ENCODE data around the gene SRSF3. TPM values are rescaled to one million over a fixed set of nuclear protein-coding genes. Genes with fewer than 3 reads are reported as not detected.

SRSF3 gene
- total RNA-seq, 1 experiment from 2014 or later = 297 TPM

DNA sequence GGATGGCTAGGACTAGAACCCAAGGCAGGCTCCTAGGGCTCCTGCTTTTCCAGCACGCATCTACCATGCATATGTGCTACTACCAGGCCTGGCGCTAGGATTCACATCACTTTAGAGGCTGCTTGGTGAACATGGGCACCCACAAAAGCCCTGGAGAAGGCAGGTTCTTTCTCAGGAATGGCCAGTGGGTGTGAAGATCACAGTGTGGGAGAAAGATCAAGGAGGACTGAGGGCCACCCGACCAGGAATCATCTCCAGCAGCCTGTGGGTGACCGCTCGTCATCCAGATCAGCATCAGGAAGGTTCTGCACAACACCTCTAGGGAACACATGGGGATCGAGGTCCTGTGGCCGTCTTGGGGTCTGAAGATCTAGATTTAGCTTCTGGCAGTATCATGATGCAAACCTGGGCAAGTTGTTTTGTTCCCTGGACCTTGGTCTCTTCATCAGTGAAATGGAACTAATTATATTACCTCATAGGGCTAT, 27.3 kb downstream of the SRSF3 start:
- Histone ChIP-seq H3K9me3 (ENCODE audit: low read length) (no peaks in the 10 kb centered on the region), H3K79me2 (ENCODE audit: low read length) (no peaks in the 10 kb centered on the region), H3K4me2 (ENCODE audit: low read length) (no peak overlapping the region), H3K4me1 (ENCODE audit: insufficient read depth, low read length) (peaks cover 36% of the 10 kb centered on the region), H3K27me3 (ENCODE audit: low read length) (no peaks in the 10 kb centered on the region), H4K20me1 (ENCODE audit: low read length) (0 out of 2 replicates have a peak, but pooled peaks cover 4% of the 10 kb centered on the region), H3K27ac (ENCODE audit: low read length) (no peak overlapping the region), H3F3A (ENCODE audit: low read length, unreplicated experiment) (peaks cover 5% of the 10 kb centered on the region), H3K36me3 (ENCODE audit: low read depth, low read length) (no peaks in the 10 kb centered on the region), H3K9ac (ENCODE audit: low read length) (no peak overlapping the region), H3K4me3 (ENCODE audit: low read length) (no peak overlapping the region), H2AFZ (ENCODE audit: low read length) (no peak overlapping the region), H3K9me2 (replicated peaks; ENCODE audit: low read length) (no peaks in the 10 kb centered on the region)
- BruUV-seq (replicated peaks) = no TSS peak
- POLR2A ChIA-PET (ENCODE audit: unreplicated experiment) = no interaction called here
- CTCF ChIA-PET = no interaction called here
- DNase-seq = no peak
- no peak for ATAC-seq
- no peak for TF ChIP-seq EZH2phosphoT487 (IDR thresholded peaks at IDR 0.05; ENCODE audit: borderline replicate concordance, low read length)
- TF ChIP-seq EZH2 (IDR thresholded peaks at IDR 0.05; ENCODE audit: low read length, unreplicated experiment) = no peak
- TF ChIP-seq CTCF (conservative IDR thresholded peaks at IDR 0.05; ENCODE audit: low read depth, low read length) = no peak
- intact Hi-C loops (cut with micrococcal nuclease) = no loop called here

DNA sequence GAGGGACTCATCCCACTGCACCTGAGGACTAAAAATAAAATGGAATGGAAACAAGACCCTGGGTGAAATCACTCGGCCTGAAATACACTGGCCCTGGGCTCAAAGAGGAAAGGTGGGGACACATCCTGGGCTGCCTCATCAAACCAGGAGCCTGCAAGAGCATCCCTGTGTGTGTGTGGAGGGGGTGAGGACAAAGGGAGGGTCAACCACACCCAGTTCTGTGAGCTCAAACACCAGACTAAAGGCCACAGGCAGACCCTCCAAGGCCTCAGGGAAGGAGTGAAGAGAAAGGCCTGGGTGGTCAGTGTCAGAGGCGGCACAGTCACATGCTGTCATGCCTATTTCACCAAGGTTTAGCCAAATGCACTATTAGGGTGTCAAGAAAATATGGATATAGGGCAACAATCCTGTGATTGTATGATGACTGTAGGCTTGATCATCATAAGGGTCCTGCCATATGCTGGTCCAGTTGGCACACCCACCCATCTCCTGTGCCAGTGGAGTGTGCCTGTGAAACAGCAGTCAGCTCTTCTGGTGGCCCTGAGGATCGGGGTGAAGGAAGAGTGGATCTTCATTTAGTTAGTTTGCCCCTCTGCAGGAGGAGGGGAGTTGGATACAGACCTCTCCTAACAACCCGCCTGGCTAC, 28.9 kb downstream of the SRSF3 start:
- Histone ChIP-seq H3F3A (ENCODE audit: low read length, unreplicated experiment) (no peaks in the 10 kb centered on the region), H3K27ac (ENCODE audit: low read length) (no peak overlapping the region), H3K4me3 (ENCODE audit: low read length) (no peak overlapping the region), H3K9me2 (replicated peaks; ENCODE audit: low read length) (no peaks in the 10 kb centered on the region), H3K36me3 (ENCODE audit: low read depth, low read length) (no peaks in the 10 kb centered on the region), H4K20me1 (ENCODE audit: low read length) (no peaks in the 10 kb centered on the region), H3K79me2 (ENCODE audit: low read length) (no peaks in the 10 kb centered on the region), H3K4me1 (ENCODE audit: insufficient read depth, low read length) (peaks cover 23% of the 10 kb centered on the region), H2AFZ (ENCODE audit: low read length) (no peak overlapping the region), H3K4me2 (ENCODE audit: low read length) (no peak overlapping the region), H3K27me3 (ENCODE audit: low read length) (no peaks in the 10 kb centered on the region), H3K9me3 (ENCODE audit: low read length) (no peaks in the 10 kb centered on the region), H3K9ac (ENCODE audit: low read length) (no peak overlapping the region)
- no peak for TF ChIP-seq CTCF (conservative IDR thresholded peaks at IDR 0.05; ENCODE audit: low read depth, low read length)
- no peak for TF ChIP-seq EZH2 (IDR thresholded peaks at IDR 0.05; ENCODE audit: low read length, unreplicated experiment)
- no peak for TF ChIP-seq EZH2phosphoT487 (IDR thresholded peaks at IDR 0.05; ENCODE audit: borderline replicate concordance, low read length)
- BruUV-seq (replicated peaks) = no TSS peak
- ChIA-PET POLR2A (ENCODE audit: unreplicated experiment) (no interaction called here), CTCF (no interaction called here)
- ATAC-seq (peak; percentile 11; the same call in 1 of the 2 replicates), DNase-seq (no peak)
- intact Hi-C loops (cut with micrococcal nuclease) = loop anchor here (1.0 kb wide), 2 partner anchors 57 to 136 kb away; no protein-coding TSS in a partner anchor
